Measurements from ENCODE around the gene AXIN2.

DNA sequence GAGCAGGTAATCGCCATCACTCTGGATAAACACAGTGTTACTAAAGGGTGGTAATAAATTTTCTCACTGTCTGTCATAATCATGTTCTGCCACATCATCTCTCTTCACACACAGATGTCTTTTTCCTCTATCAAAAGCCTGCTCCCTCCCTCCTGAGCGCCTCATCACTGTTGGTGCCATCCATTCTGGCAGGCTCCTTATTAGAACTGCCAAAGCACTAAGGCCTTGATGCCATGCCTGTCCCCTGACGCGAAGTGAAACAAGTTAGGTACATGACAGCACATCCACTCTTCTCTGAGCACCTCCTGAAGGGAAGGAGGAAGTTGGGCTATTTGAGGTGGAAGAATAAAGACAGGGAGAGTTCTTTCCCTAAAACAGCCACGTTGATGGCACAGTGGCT is 38.2 kb upstream of the AXIN2 start:
- TF ChIP-seq, protein P1, sequence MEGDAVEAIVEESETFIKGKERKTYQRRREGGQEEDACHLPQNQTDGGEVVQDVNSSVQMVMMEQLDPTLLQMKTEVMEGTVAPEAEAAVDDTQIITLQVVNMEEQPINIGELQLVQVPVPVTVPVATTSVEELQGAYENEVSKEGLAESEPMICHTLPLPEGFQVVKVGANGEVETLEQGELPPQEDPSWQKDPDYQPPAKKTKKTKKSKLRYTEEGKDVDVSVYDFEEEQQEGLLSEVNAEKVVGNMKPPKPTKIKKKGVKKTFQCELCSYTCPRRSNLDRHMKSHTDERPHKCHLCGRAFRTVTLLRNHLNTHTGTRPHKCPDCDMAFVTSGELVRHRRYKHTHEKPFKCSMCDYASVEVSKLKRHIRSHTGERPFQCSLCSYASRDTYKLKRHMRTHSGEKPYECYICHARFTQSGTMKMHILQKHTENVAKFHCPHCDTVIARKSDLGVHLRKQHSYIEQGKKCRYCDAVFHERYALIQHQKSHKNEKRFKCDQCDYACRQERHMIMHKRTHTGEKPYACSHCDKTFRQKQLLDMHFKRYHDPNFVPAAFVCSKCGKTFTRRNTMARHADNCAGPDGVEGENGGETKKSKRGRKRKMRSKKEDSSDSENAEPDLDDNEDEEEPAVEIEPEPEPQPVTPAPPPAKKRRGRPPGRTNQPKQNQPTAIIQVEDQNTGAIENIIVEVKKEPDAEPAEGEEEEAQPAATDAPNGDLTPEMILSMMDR (IDR thresholded peaks at IDR 0.05), result no peak
- TF ChIP-seq, protein P2, sequence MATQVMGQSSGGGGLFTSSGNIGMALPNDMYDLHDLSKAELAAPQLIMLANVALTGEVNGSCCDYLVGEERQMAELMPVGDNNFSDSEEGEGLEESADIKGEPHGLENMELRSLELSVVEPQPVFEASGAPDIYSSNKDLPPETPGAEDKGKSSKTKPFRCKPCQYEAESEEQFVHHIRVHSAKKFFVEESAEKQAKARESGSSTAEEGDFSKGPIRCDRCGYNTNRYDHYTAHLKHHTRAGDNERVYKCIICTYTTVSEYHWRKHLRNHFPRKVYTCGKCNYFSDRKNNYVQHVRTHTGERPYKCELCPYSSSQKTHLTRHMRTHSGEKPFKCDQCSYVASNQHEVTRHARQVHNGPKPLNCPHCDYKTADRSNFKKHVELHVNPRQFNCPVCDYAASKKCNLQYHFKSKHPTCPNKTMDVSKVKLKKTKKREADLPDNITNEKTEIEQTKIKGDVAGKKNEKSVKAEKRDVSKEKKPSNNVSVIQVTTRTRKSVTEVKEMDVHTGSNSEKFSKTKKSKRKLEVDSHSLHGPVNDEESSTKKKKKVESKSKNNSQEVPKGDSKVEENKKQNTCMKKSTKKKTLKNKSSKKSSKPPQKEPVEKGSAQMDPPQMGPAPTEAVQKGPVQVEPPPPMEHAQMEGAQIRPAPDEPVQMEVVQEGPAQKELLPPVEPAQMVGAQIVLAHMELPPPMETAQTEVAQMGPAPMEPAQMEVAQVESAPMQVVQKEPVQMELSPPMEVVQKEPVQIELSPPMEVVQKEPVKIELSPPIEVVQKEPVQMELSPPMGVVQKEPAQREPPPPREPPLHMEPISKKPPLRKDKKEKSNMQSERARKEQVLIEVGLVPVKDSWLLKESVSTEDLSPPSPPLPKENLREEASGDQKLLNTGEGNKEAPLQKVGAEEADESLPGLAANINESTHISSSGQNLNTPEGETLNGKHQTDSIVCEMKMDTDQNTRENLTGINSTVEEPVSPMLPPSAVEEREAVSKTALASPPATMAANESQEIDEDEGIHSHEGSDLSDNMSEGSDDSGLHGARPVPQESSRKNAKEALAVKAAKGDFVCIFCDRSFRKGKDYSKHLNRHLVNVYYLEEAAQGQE (IDR thresholded peaks at IDR 0.05; ENCODE audit: insufficient read depth in 1 of 2, low read depth in 2 of 2, low read length in 1 of 2), result no peak
- TF ChIP-seq POLR2AphosphoS5 (IDR thresholded peaks at IDR 0.05; ENCODE audit: low read depth, low read length), result no peak
